G401 (cell line): Measurements from ENCODE around the gene RDH8. TPM values are rescaled to one million over a fixed set of nuclear protein-coding genes. Genes with fewer than 3 reads are reported as not detected.

Source experiments
- total RNA-seq: library from RNA; depleted of rRNA; stranded (reverse); fragments of >200 nt; shearing (Covaris generic); gene quantifications from 2 replicates; pipeline ENCODE4 v1.2.3, GENCODE V29; 2014; rRNA removed

RDH8 gene
- total RNA-seq, 1 experiment from 2014 or later = not detected

Other genes starting within 250 kb of the RDH8 start
- gene ZNF846, start 244.7 kb upstream of the RDH8 start, total RNA-seq = 6.2 and 12.6 TPM in 2 replicates
- gene FBXL12, start 194.4 kb upstream of the RDH8 start, total RNA-seq = 23.4 and 32.4 TPM in 2 replicates
- gene UBL5, start 185.6 kb upstream of the RDH8 start, total RNA-seq = 338 and 361 TPM in 2 replicates
- 222 and 282 TPM in 2 replicates for gene PIN1, start 178.2 kb upstream of the RDH8 start, total RNA-seq
- 5.8 and 11.5 TPM in 2 replicates for gene OLFM2, start 77.0 kb upstream of the RDH8 start, total RNA-seq
- gene COL5A3, start 3.0 kb upstream of the RDH8 start, total RNA-seq = not detected in 2 replicates
- 9.5 and 10.8 TPM in 2 replicates for gene SHFL, start 72.8 kb downstream of the RDH8 start, total RNA-seq
- gene ANGPTL6, start 89.2 kb downstream of the RDH8 start, total RNA-seq = 0.18 and 0.64 TPM in 2 replicates
- 77.4 and 104 TPM in 2 replicates for gene PPAN, start 92.9 kb downstream of the RDH8 start, total RNA-seq
- gene P2RY11, start 98.2 kb downstream of the RDH8 start, total RNA-seq = 6.6 and 8.0 TPM in 2 replicates
- 356 and 383 TPM in 2 replicates for gene EIF3G, start 106.4 kb downstream of the RDH8 start, total RNA-seq
- 36.9 and 72.9 TPM in 2 replicates for gene DNMT1, start 181.5 kb downstream of the RDH8 start, total RNA-seq
- 8.0 and 14.0 TPM in 2 replicates for gene S1PR2, start 217.8 kb downstream of the RDH8 start, total RNA-seq
- gene MRPL4, start 238.7 kb downstream of the RDH8 start, total RNA-seq = 134 and 137 TPM in 2 replicates